Upper lobe of left lung (tissue), 6 donors: ENCODE results near the gene LDLRAD3. TPM values are rescaled to one million over a fixed set of nuclear protein-coding genes. Genes with fewer than 3 reads are reported as not detected.

Experiments
- ATAC-seq, 2 donors: fragments of 200-7000 bp; cut with Tn5 transposase; one replicate each; pipeline ENCODE4 v1.9.1; 2022; ENCODE audit warnings: mild to moderate bottlenecking in 2 of 2, moderate library complexity in 2 of 2; ENCODE audit not compliant: low FRiP score in 2 of 2
- DNase-seq, 2 donors: peaks; one replicate each; pipeline ENCODE4 v3.0.0-alpha.2; 2019 to 2020
- H3K27ac ChIP-seq, 4 donors: fragments of 200-600 bp; sonication (generic); one replicate each; pipeline ENCODE4 v1.5.1; 2016 to 2019
- H3K27me3 ChIP-seq, 4 donors: fragments of 200-600 bp; sonication (generic); one replicate each; pipeline ENCODE4 v1.5.1; 2017 to 2019
- H3K36me3 ChIP-seq, 4 donors: fragments of 200-600 bp; sonication (generic); one replicate each; pipeline ENCODE4 v1.5.1; 2016 to 2019
- H3K4me1 ChIP-seq, 4 donors: fragments of 200-600 bp; sonication (generic); one replicate each; pipeline ENCODE4 v1.5.1; 2018 to 2019
- H3K4me3 ChIP-seq, 4 donors: fragments of 200-600 bp; sonication (generic); one replicate each; pipeline ENCODE4 v1.5.1; 2017 to 2019; ENCODE audit warnings: mild to moderate bottlenecking in 2 of 4, moderate library complexity in 1 of 4
- H3K9me3 ChIP-seq, 4 donors: fragments of 200-600 bp; sonication (generic); one replicate each; pipeline ENCODE4 v1.5.1; 2018 to 2019
- EP300 ChIP-seq, 4 donors: sonication (generic); formaldehyde crosslinking; IDR thresholded peaks; one replicate each; pipeline ENCODE4 v1.5.1; 2017; ENCODE audit warnings: antibody characterized with exemption in 4 of 4, control low read depth in 2 of 4
- POLR2A ChIP-seq, 4 donors: fragments of 450-650 bp; IDR thresholded peaks; one replicate each; pipeline ENCODE4 v1.5.1; 2016 to 2017; ENCODE audit warnings: antibody characterized with exemption in 4 of 4, mild to moderate bottlenecking in 2 of 4
- POLR2AphosphoS5 ChIP-seq, 2 donors: sonication (generic); formaldehyde crosslinking; IDR thresholded peaks; one replicate each; pipeline ENCODE4 v1.5.1; 2017; ENCODE audit warnings: antibody characterized with exemption in 2 of 2
- WGBS, 2 donors: methylation state at CpG; one replicate each; pipeline ENCODE4 v1.1.5; 2017 to 2018; 5-methylcytosine and 5-hydroxymethylcytosine counted together
- total RNA-seq, 6 donors: library from RNA; depleted of rRNA in 4 of 6; stranded (reverse); fragments of >200 nt in 4 of 6; gene quantifications; one replicate each; pipeline versions ENCODE4 v1.1.0 to v1.2.1, GENCODE V29; 2016 to 2021
- TF ChIP-seq, protein P1 (sequence below), 6 experiments: fragments of 450-650 bp in 4 of 6; fragments of 200-600 bp in 2 of 6; sonication (generic) in 2 of 6; IDR thresholded peaks; one replicate each; pipeline ENCODE4 v1.5.1; 2016 to 2019; ENCODE audit warnings: antibody characterized with exemption in 6 of 6
- donor health status: DM: no; HTN: no; CAD: no; lungs with moderate emphysema.
- donor health status: DM: no; HTN: yes; CAD: no; lungs with severe emphysema.

The LDLRAD3 gene
- total RNA-seq, 6 donors from 2014 or later, result 4.4 to 16.8 (median 7.4) TPM

GRCh38 chr11:36033936-36034335 is 90.1 kb downstream of the LDLRAD3 start:
- Histone ChIP-seq H3K27me3 (no peaks in the 10 kb centered on the region), H3K4me3 (no peak overlapping the region), H3K9me3 (no peaks in the 10 kb centered on the region), H3K27ac (no peak overlapping the region), H3K4me1 (peaks cover 0 to 5% (median 0%) of the 10 kb centered on the region in 4 donors), H3K36me3 (no peaks in the 10 kb centered on the region)
- DNase-seq, result no peak
- 78 to 84% methylated on average over 2 of the region's 2 CpGs for WGBS, 2 donors
- TF ChIP-seq, protein P1, sequence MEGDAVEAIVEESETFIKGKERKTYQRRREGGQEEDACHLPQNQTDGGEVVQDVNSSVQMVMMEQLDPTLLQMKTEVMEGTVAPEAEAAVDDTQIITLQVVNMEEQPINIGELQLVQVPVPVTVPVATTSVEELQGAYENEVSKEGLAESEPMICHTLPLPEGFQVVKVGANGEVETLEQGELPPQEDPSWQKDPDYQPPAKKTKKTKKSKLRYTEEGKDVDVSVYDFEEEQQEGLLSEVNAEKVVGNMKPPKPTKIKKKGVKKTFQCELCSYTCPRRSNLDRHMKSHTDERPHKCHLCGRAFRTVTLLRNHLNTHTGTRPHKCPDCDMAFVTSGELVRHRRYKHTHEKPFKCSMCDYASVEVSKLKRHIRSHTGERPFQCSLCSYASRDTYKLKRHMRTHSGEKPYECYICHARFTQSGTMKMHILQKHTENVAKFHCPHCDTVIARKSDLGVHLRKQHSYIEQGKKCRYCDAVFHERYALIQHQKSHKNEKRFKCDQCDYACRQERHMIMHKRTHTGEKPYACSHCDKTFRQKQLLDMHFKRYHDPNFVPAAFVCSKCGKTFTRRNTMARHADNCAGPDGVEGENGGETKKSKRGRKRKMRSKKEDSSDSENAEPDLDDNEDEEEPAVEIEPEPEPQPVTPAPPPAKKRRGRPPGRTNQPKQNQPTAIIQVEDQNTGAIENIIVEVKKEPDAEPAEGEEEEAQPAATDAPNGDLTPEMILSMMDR (IDR thresholded peaks at IDR 0.05), result no peak
- TF ChIP-seq POLR2AphosphoS5 (IDR thresholded peaks at IDR 0.05), result no peak
- no peak for TF ChIP-seq EP300 (IDR thresholded peaks at IDR 0.05)
- no peak for TF ChIP-seq POLR2A (IDR thresholded peaks at IDR 0.05)
- no peak for ATAC-seq

DNA sequence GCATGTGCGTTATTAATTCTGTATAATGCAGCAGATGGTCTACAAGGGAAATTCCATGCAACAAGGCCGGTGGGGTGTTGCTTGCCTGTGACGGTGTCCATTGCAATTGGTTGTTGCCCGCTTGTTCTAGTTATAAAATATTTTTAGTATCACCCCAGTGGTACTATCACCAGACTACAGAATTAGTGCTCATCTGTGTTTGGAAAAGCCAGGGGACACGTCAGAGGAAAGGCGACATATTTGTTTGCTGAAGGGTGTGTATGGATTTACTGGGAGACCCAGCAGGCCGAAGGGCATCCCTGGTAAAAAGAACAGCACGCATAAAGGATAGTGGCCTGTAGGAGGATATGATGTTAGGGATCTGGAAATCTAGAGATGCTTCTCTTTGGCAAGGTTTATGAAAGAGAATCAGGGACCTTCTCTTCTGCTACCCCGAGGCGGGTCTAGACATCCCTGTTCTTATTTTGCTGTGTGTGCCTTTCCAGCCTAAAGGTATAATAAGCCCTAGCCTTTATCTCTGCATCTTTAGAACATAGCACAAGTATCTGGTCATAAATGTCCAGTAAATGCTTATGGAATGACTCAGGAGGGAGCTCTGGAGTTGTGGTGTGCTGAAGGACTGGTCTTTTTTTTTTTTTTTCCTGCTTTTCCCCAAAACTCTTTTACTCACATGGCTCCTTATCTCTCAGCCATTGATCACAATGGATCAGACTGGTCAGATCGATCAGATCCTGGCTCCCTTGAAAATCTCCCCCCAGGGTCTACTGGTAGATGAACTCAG is 90.9 kb downstream of the LDLRAD3 start:
- H3K9me3 ChIP-seq, result no peaks in the 10 kb centered on the region
- DNase-seq, result no peak
- H3K36me3 ChIP-seq, result no peaks in the 10 kb centered on the region
- H3K27me3 ChIP-seq, result no peaks in the 10 kb centered on the region
- no peak overlapping the region for H3K4me3 ChIP-seq
- 94 to 96% methylated on average over 11 of the region's 11 CpGs for WGBS, 2 donors
- TF ChIP-seq POLR2AphosphoS5 (IDR thresholded peaks at IDR 0.05), result no peak
- TF ChIP-seq, protein P1 (IDR thresholded peaks at IDR 0.05), result no peak
- no peak for TF ChIP-seq POLR2A (IDR thresholded peaks at IDR 0.05)
- no peak for TF ChIP-seq EP300 (IDR thresholded peaks at IDR 0.05)
- no peak overlapping the region for H3K27ac ChIP-seq
- peaks cover 0 to 5% (median 0%) of the 10 kb centered on the region in 4 donors for H3K4me1 ChIP-seq
- ATAC-seq, result no peak

GRCh38 chr11:36035454-36035853 is 91.6 kb downstream of the LDLRAD3 start:
- no peaks in the 10 kb centered on the region for H3K9me3 ChIP-seq
- H3K4me1 ChIP-seq, result peaks cover 0 to 5% (median 0%) of the 10 kb centered on the region in 4 donors
- ATAC-seq (no peak), DNase-seq (no peak)
- no peaks in the 10 kb centered on the region for H3K27me3 ChIP-seq
- H3K36me3 ChIP-seq, result no peaks in the 10 kb centered on the region
- TF ChIP-seq POLR2A (IDR thresholded peaks at IDR 0.05) (no peak), EP300 (IDR thresholded peaks at IDR 0.05) (no peak), POLR2AphosphoS5 (IDR thresholded peaks at IDR 0.05) (no peak)
- TF ChIP-seq, protein P1 (IDR thresholded peaks at IDR 0.05), result no peak
- no peak overlapping the region for H3K27ac ChIP-seq
- no peak overlapping the region for H3K4me3 ChIP-seq
- WGBS, 2 donors, result 78 to 100% methylated on average over 1 of the region's 1 CpG

DNA sequence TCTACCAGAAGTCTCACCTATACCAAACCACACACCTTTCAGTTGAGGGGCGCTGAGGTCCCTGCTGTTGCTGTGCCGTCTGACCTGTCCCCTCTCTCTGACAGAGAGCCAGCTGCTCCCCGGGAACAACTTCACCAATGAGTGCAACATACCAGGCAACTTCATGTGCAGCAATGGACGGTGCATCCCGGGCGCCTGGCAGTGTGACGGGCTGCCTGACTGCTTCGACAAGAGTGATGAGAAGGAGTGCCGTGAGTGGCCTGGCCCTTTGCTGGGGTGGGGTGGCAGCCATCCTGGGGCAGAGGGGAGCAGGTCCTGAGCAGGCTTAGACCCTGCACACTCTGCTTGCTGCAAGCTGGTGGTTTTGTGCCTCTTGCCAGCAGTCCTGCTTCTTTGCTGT is 92.1 kb downstream of the LDLRAD3 start:
- ATAC-seq (no peak), DNase-seq (peak in 1 of 2 donors; percentile 68)
- TF ChIP-seq POLR2AphosphoS5 (IDR thresholded peaks at IDR 0.05) (no peak), EP300 (IDR thresholded peaks at IDR 0.05) (no peak)
- H3K36me3 ChIP-seq, result no peaks in the 10 kb centered on the region
- H3K9me3 ChIP-seq, result no peaks in the 10 kb centered on the region
- H3K27me3 ChIP-seq, result no peaks in the 10 kb centered on the region
- no peak overlapping the region for H3K4me3 ChIP-seq
- no peak overlapping the region for H3K27ac ChIP-seq
- H3K4me1 ChIP-seq, result peaks cover 0 to 5% (median 0%) of the 10 kb centered on the region in 4 donors
- 90 to 95% methylated on average over 9 of the region's 9 CpGs for WGBS, 2 donors

GRCh38 chr11:36037031-36037430 is 93.2 kb downstream of the LDLRAD3 start:
- Histone ChIP-seq H3K9me3 (no peaks in the 10 kb centered on the region), H3K4me1 (peaks cover 0 to 5% (median 0%) of the 10 kb centered on the region in 4 donors), H3K36me3 (no peaks in the 10 kb centered on the region), H3K27ac (no peak overlapping the region), H3K4me3 (no peak overlapping the region), H3K27me3 (no peaks in the 10 kb centered on the region)
- no peak for TF ChIP-seq POLR2A (IDR thresholded peaks at IDR 0.05)
- TF ChIP-seq, protein P1 (IDR thresholded peaks at IDR 0.05), result no peak
- TF ChIP-seq EP300 (IDR thresholded peaks at IDR 0.05), result no peak
- TF ChIP-seq POLR2AphosphoS5 (IDR thresholded peaks at IDR 0.05), result no peak
- no peak for ATAC-seq
- peak in 1 of 2 donors; percentile 5 for DNase-seq
- WGBS, 2 donors, result 49 to 51% methylated on average over 5 to 7 of the region's 7 CpGs
